Neutrophil (primary cell): ENCODE measurements around the gene MSANTD2.

Experiments
- H3K27ac ChIP-seq: fragments of 200-600 bp; sonication (generic); 2 replicates; pipeline ENCODE4 v1.5.1; 2016; ENCODE audit warnings: mild to moderate bottlenecking, moderate library complexity
- H3K27me3 ChIP-seq: fragments of 200-600 bp; sonication (generic); 2 replicates; pipeline ENCODE4 v1.6.0; 2016; ENCODE audit warnings: mild to moderate bottlenecking
- H3K36me3 ChIP-seq: fragments of 200-600 bp; sonication (generic); 2 replicates; pipeline ENCODE4 v1.5.1; 2017
- H3K4me1 ChIP-seq, 2 experiments: fragments of 200-600 bp in 1 of 2; sonication (generic) in 1 of 2; 1 replicate in 1 of 2; 2 replicates in 1 of 2; pipeline versions ENCODE4 v1.5.1 to v1.6.1; 2013 to 2016; ENCODE audit warnings: low read depth in 1 of 2, low read length in 1 of 2, mild to moderate bottlenecking in 1 of 2, moderate library complexity in 1 of 2; ENCODE audit not compliant: control insufficient read depth in 1 of 2, insufficient read depth in 1 of 2
- H3K4me3 ChIP-seq, 2 experiments: fragments of 200-600 bp in 1 of 2; sonication (generic) in 1 of 2; 1 replicate in 1 of 2; 2 replicates in 1 of 2; pipeline ENCODE4 v1.5.1; 2013 to 2016; ENCODE audit warnings: low read depth in 1 of 2, low read length in 1 of 2, mild to moderate bottlenecking in 1 of 2, moderate library complexity in 1 of 2
- H3K9me3 ChIP-seq: fragments of 200-600 bp; sonication (generic); 2 replicates; pipeline ENCODE4 v1.5.1; 2016
- CTCF ChIP-seq: fragments of 200-600 bp; sonication (generic); IDR thresholded peaks from 2 replicates; pipeline ENCODE4 v1.5.1; 2016; ENCODE audit warnings: antibody characterized with exemption

Gene MSANTD2

GRCh38 chr11:124742555-124742954 is 57.7 kb downstream of the MSANTD2 start:
- H3K27me3 ChIP-seq, result peaks cover 91% of the 10 kb centered on the region
- no peak overlapping the region for H3K4me3 ChIP-seq
- no peak for TF ChIP-seq CTCF
- H3K36me3 ChIP-seq, result no peaks in the 10 kb centered on the region
- H3K27ac ChIP-seq, result no peak overlapping the region
- H3K9me3 ChIP-seq, result no peaks in the 10 kb centered on the region
- H3K4me1 ChIP-seq, result peaks cover 24 to 31% of the 10 kb centered on the region in 2 experiments

GRCh38 chr11:124740277-124740882 is 59.8 kb downstream of the MSANTD2 start:
- Histone ChIP-seq H3K27ac (peak overlapping the region; percentile 49), H3K27me3 (peaks cover 70% of the 10 kb centered on the region), H3K4me3 (peak overlapping the region; percentile 56 to 77), H3K36me3 (no peaks in the 10 kb centered on the region), H3K9me3 (no peaks in the 10 kb centered on the region), H3K4me1 (peaks cover 19 to 24% of the 10 kb centered on the region in 2 experiments)
- TF ChIP-seq CTCF, result peak; percentile 37

- Histone ChIP-seq H3K36me3 (no peaks in the 10 kb centered on the region), H3K4me1 (peaks cover 19 to 24% of the 10 kb centered on the region in 2 experiments), H3K4me3 (peak within 1 kb of the TSS; percentile 56 to 77), H3K27me3 (peaks cover 64% of the 10 kb centered on the region), H3K9me3 (no peaks in the 10 kb centered on the region), H3K27ac (peak within 1 kb of the TSS; percentile 49)
- no peak for TF ChIP-seq CTCF
These were observed 60.5 kb downstream of the MSANTD2 start, which contains the start of gene NRGN for GRCh38 chr11:124739479-124740276. Gene NRGN, plus strand, starts transcription at chr11:124739942. Its CDS starts 143 bp downstream, at chr11:124740085.

- Histone ChIP-seq H3K9me3 (no peaks in the 10 kb centered on the region), H3K36me3 (no peaks in the 10 kb centered on the region), H3K27me3 (peaks cover 58% of the 10 kb centered on the region), H3K4me1 (peaks cover 19 to 24% of the 10 kb centered on the region in 2 experiments), H3K4me3 (no peak overlapping the region), H3K27ac (no peak overlapping the region)
- no peak for TF ChIP-seq CTCF
These were observed 61.3 kb downstream of the MSANTD2 start for GRCh38 chr11:124738713-124739478.

GRCh38 chr11:124737638-124738305 is 62.4 kb downstream of the MSANTD2 start:
- TF ChIP-seq CTCF, result no peak
- H3K36me3 ChIP-seq, result no peaks in the 10 kb centered on the region
- H3K27ac ChIP-seq, result no peak overlapping the region
- no peaks in the 10 kb centered on the region for H3K9me3 ChIP-seq
- peaks cover 19 to 24% of the 10 kb centered on the region in 2 experiments for H3K4me1 ChIP-seq
- H3K4me3 ChIP-seq, result no peak overlapping the region
- H3K27me3 ChIP-seq, result peaks cover 50% of the 10 kb centered on the region
